RWPE2 (cell line): ENCODE results near the gene SKOR1.

Experiments
- ATAC-seq: fragments of 200-7000 bp; cut with Tn5 transposase; 3 replicates; pipeline ENCODE4 v1.9.1; 2021; ENCODE audit warnings: low read depth
- DNase-seq: peaks from one replicate; pipeline ENCODE4 v3.0.0-alpha.2; 2020; ENCODE audit warnings: low spot score
- H3K27ac ChIP-seq: fragments of 450-650 bp; 2 replicates; pipeline ENCODE4 v1.5.1; 2017; ENCODE audit warnings: mild to moderate bottlenecking; ENCODE audit not compliant: poor library complexity, severe bottlenecking
- H3K27me3 ChIP-seq: fragments of 250-450 bp; sonication (Bioruptor Pico); 2 replicates; pipeline ENCODE4 v1.5.1; 2021; ENCODE audit warnings: mild to moderate bottlenecking, moderate library complexity; ENCODE audit not compliant: insufficient read depth, poor library complexity, severe bottlenecking
- H3K36me3 ChIP-seq: fragments of 250-450 bp; sonication (Bioruptor Pico); 2 replicates; pipeline ENCODE4 v1.5.1; 2020; ENCODE audit warnings: low read depth, mild to moderate bottlenecking, moderate library complexity
- H3K4me1 ChIP-seq: fragments of 250-450 bp; sonication (Bioruptor Pico); 2 replicates; pipeline ENCODE4 v1.5.1; 2021; ENCODE audit warnings: mild to moderate bottlenecking, moderate library complexity; ENCODE audit not compliant: insufficient read depth, poor library complexity, severe bottlenecking
- H3K4me3 ChIP-seq: fragments of 250-450 bp; sonication (Bioruptor Pico); 2 replicates; pipeline ENCODE4 v1.5.1; 2021; ENCODE audit warnings: mild to moderate bottlenecking, moderate library complexity; ENCODE audit not compliant: severe bottlenecking
- H3K9me3 ChIP-seq: fragments of 250-450 bp; sonication (Bioruptor Pico); 2 replicates; pipeline ENCODE4 v1.5.1; 2021; ENCODE audit warnings: mild to moderate bottlenecking, moderate library complexity; ENCODE audit not compliant: severe bottlenecking
- CTCF ChIP-seq: fragments of 450-650 bp; IDR thresholded peaks from one replicate; pipeline ENCODE4 v1.5.1; 2017; ENCODE audit warnings: mild to moderate bottlenecking, moderate library complexity; ENCODE audit not compliant: poor library complexity, severe bottlenecking

SKOR1 gene

GRCh38 chr15:67865331-67865730 is 40.0 kb downstream of the SKOR1 start:
- Histone ChIP-seq H3K4me1 (no peaks in the 10 kb centered on the region), H3K27ac (no peak overlapping the region), H3K4me3 (no peak overlapping the region), H3K9me3 (no peaks in the 10 kb centered on the region), H3K36me3 (no peaks in the 10 kb centered on the region), H3K27me3 (no peaks in the 10 kb centered on the region)
- DNase-seq, result no peak
- no peak for TF ChIP-seq CTCF
- ATAC-seq, result no peak

- no peak overlapping the region for H3K4me3 ChIP-seq
- H3K27me3 ChIP-seq, result no peaks in the 10 kb centered on the region
- TF ChIP-seq CTCF, result no peak
- ATAC-seq (no peak), DNase-seq (no peak)
- H3K36me3 ChIP-seq, result no peaks in the 10 kb centered on the region
- no peaks in the 10 kb centered on the region for H3K4me1 ChIP-seq
- no peak overlapping the region for H3K27ac ChIP-seq
- H3K9me3 ChIP-seq, result no peaks in the 10 kb centered on the region
Measured at GRCh38 chr15:67865766-67866165, 40.5 kb downstream of the SKOR1 start.

- no peak for TF ChIP-seq CTCF
- peaks cover 8% of the 10 kb centered on the region for H3K9me3 ChIP-seq
- no peaks in the 10 kb centered on the region for H3K36me3 ChIP-seq
- no peak overlapping the region for H3K4me3 ChIP-seq
- H3K4me1 ChIP-seq, result no peaks in the 10 kb centered on the region
- no peak for ATAC-seq
- no peak for DNase-seq
- H3K27me3 ChIP-seq, result no peaks in the 10 kb centered on the region
- H3K27ac ChIP-seq, result no peak overlapping the region
Measured at GRCh38 chr15:67869701-67870100, 44.4 kb downstream of the SKOR1 start.

GRCh38 chr15:67870868-67871408 is 45.6 kb downstream of the SKOR1 start:
- Histone ChIP-seq H3K27me3 (no peaks in the 10 kb centered on the region), H3K27ac (no peak overlapping the region), H3K4me1 (no peaks in the 10 kb centered on the region), H3K36me3 (no peaks in the 10 kb centered on the region), H3K4me3 (no peak overlapping the region), H3K9me3 (peaks cover 8% of the 10 kb centered on the region)
- TF ChIP-seq CTCF, result no peak
- no peak for ATAC-seq
- DNase-seq, result no peak

- Histone ChIP-seq H3K27me3 (no peaks in the 10 kb centered on the region), H3K27ac (no peak overlapping the region), H3K4me1 (no peaks in the 10 kb centered on the region), H3K9me3 (peaks cover 8% of the 10 kb centered on the region), H3K36me3 (no peaks in the 10 kb centered on the region), H3K4me3 (no peak overlapping the region)
- TF ChIP-seq CTCF, result no peak
- DNase-seq (peak; percentile 16), ATAC-seq (no peak)
Measured at GRCh38 chr15:67873777-67874176, 48.5 kb downstream of the SKOR1 start.
